ENCODE measurements around the gene SNX9.
"Not testable (repeated sequence)": the region's sequence is repeated elsewhere in the genome, so short reads cannot be mapped to it uniquely, and the experiment has no call there.

Gene SNX9

GRCh38 chr6:157887892-157888291 lies 64.8 kb downstream of the SNX9 start:
- no peak for DNase-seq (ENCODE audit: low spot score)

- no peak for DNase-seq (ENCODE audit: low spot score)
Measured at GRCh38 chr6:157891544-157892362, 68.7 kb downstream of the SNX9 start.

GRCh38 chr6:157892363-157892877 lies 69.4 kb downstream of the SNX9 start:
- DNase-seq (ENCODE audit: low spot score): no peak

GRCh38 chr6:157893238-157893637 lies 70.2 kb downstream of the SNX9 start:
- no peak for DNase-seq (ENCODE audit: low spot score)

- DNase-seq (ENCODE audit: low spot score): no peak
Measured at GRCh38 chr6:157895585-157895984, 72.5 kb downstream of the SNX9 start.

GRCh38 chr6:157896932-157897331 lies 73.9 kb downstream of the SNX9 start:
- no peak for DNase-seq (ENCODE audit: low spot score)

GRCh38 chr6:157898169-157898568 lies 75.1 kb downstream of the SNX9 start:
- DNase-seq (ENCODE audit: low spot score): no peak

GRCh38 chr6:157898640-157899039 lies 75.6 kb downstream of the SNX9 start:
- DNase-seq (ENCODE audit: low spot score): no peak

- not testable (repeated sequence) for DNase-seq (ENCODE audit: low spot score)
Measured at GRCh38 chr6:157900262-157900661, 77.2 kb downstream of the SNX9 start.

- DNase-seq (ENCODE audit: low spot score): not testable (repeated sequence)
Measured at GRCh38 chr6:157900751-157901150, 77.7 kb downstream of the SNX9 start.

- DNase-seq (ENCODE audit: low spot score): no peak
Measured at GRCh38 chr6:157904999-157905398, 82.0 kb downstream of the SNX9 start.

GRCh38 chr6:157905590-157906342 lies 82.7 kb downstream of the SNX9 start:
- DNase-seq (ENCODE audit: low spot score): no peak

- no peak for DNase-seq (ENCODE audit: low spot score)
Measured at GRCh38 chr6:157906537-157907061, 83.6 kb downstream of the SNX9 start.

GRCh38 chr6:157907651-157908050 lies 84.6 kb downstream of the SNX9 start:
- no peak for DNase-seq (ENCODE audit: low spot score)

GRCh38 chr6:157908369-157909281 lies 85.6 kb downstream of the SNX9 start:
- DNase-seq (ENCODE audit: low spot score): no peak

GRCh38 chr6:157909282-157909664 lies 86.2 kb downstream of the SNX9 start:
- no peak for DNase-seq (ENCODE audit: low spot score)

- no peak for DNase-seq (ENCODE audit: low spot score)
Measured at GRCh38 chr6:157911278-157911677, 88.2 kb downstream of the SNX9 start.

- DNase-seq (ENCODE audit: low spot score): no peak
Measured at GRCh38 chr6:157911786-157912185, 88.7 kb downstream of the SNX9 start.

GRCh38 chr6:157912326-157912725 lies 89.3 kb downstream of the SNX9 start:
- DNase-seq (ENCODE audit: low spot score): no peak

- DNase-seq (ENCODE audit: low spot score): no peak
Measured at GRCh38 chr6:157921685-157922367, 98.8 kb downstream of the SNX9 start.

- DNase-seq (ENCODE audit: low spot score): no peak
Measured at GRCh38 chr6:157925771-157926170, 102.7 kb downstream of the SNX9 start.

All from kidney capillary endothelial cell (primary cell).